GM19324 (cell line): ENCODE data around the gene SPHK1.

Experiments used
- ATAC-seq: cut with Tn5 transposase; IDR thresholded peaks from one replicate; pipeline ENCODE4 v1.9.1; 2021; ENCODE audit warnings: mild to moderate bottlenecking, moderate library complexity; ENCODE audit not compliant: unreplicated experiment, low FRiP score

The SPHK1 gene

DNA sequence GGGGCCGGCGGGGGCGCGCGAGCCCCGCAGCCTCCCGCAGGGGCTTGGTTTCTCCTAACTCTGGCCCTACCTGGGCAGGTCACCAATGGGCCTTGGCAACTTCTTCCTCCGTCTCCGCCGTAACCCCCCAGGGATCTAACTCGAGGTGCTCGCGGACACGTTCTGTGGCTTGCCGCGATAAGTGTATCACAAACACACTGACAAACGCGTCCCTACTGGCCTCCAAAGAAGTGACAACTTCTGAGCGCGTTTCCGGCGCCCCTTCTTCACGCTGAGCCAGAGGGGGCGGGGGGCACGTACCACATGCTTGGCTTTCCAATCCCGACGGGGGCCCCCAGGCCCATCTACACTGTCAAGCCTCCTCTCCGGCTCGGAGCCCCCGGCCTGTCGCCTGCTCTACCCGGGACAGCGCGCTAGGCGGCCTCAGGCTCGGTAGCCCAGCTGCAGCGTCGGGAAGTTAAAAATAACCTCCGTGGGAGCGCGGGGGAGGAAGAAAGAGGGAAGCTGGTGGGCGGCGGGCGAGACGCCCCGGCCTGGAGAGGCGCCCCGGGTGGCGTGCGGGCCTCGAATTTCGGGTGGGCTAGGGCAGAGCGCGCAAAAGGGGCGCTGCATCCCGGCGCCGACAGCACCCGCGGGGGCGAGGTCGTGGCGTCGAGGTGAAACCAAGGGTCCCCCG, 725 bp upstream of the SPHK1 start:
- peak; percentile 23 for ATAC-seq

DNA sequence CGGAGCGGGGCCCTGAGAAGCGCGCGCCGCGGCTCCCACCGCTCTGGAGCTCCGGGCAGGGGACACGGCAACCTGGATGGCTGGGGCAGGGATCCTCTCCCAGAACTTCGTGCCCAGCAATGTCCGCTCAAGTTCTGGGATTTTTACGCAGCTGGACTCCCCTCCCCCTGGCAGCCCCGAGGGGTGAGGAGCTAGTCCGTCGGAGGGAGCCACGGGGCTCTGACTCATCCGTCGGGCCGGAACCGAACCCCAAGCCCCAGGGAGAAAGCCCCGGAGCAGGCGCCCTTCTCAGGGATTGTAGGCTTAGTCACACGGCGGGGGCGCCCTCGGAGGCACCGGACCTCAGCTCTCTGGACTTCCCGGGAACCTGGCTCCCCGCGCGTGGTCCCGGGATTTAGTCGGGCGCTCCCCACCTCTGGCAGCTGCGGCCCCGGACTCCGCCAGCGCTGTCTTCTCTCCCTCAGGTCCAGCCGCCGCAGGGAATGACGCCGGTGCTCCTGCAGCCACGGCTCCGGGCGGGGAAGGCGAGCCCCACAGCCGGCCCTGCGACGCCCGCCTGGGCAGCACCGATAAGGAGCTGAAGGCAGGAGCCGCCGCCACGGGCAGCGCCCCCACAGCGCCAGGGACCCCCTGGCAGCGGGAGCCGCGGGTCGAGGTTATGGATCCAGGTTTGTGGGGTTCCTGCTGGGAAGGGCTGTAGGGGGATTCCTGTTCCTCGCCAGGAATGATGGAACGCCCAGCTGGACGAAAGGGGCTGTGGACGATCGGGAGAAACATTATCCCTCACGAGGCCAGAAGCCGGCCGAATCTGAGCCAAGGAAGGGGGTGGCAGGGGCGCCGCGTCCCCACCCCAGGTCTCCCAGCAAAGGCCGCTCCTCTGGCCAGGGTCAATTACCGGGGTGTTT, 830 bp downstream of the SPHK1 start:
- no peak for ATAC-seq

DNA sequence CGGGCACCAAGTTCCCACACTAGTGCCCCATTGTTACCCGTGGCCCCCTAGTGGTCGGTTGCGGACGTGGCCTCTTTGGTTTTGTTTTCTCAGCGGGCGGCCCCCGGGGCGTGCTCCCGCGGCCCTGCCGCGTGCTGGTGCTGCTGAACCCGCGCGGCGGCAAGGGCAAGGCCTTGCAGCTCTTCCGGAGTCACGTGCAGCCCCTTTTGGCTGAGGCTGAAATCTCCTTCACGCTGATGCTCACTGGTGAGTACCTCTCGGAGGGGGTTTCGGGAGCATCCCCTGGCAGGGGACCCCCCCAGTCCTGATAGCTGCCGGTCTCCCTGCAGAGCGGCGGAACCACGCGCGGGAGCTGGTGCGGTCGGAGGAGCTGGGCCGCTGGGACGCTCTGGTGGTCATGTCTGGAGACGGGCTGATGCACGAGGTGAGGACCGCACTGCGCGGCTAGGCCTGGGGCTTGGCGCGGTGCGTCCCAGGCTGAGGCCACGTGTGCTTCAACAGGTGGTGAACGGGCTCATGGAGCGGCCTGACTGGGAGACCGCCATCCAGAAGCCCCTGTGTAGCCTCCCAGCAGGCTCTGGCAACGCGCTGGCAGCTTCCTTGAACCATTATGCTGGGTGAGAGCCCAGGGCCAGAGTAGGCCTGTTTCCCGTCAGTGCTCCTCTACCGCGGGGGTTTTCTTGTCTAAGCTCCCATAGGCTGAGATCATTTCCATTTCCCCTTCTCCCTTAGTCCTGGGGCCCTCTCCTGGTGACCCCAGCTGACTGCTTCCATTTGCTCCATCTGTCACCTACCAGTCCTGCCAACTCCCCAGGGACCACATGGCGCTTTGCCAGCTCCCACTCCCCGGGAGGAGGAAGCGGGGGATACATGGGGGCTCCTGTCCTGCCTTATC, 1.7 kb downstream of the SPHK1 start:
- ATAC-seq, result no peak

DNA sequence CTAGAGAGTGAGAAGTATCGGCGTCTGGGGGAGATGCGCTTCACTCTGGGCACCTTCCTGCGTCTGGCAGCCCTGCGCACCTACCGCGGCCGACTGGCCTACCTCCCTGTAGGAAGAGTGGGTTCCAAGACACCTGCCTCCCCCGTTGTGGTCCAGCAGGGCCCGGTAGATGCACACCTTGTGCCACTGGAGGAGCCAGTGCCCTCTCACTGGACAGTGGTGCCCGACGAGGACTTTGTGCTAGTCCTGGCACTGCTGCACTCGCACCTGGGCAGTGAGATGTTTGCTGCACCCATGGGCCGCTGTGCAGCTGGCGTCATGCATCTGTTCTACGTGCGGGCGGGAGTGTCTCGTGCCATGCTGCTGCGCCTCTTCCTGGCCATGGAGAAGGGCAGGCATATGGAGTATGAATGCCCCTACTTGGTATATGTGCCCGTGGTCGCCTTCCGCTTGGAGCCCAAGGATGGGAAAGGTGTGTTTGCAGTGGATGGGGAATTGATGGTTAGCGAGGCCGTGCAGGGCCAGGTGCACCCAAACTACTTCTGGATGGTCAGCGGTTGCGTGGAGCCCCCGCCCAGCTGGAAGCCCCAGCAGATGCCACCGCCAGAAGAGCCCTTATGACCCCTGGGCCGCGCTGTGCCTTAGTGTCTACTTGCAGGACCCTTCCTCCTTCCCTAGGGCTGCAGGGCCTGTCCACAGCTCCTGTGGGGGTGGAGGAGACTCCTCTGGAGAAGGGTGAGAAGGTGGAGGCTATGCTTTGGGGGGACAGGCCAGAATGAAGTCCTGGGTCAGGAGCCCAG, 2.8 kb downstream of the SPHK1 start:
- no peak for ATAC-seq

DNA sequence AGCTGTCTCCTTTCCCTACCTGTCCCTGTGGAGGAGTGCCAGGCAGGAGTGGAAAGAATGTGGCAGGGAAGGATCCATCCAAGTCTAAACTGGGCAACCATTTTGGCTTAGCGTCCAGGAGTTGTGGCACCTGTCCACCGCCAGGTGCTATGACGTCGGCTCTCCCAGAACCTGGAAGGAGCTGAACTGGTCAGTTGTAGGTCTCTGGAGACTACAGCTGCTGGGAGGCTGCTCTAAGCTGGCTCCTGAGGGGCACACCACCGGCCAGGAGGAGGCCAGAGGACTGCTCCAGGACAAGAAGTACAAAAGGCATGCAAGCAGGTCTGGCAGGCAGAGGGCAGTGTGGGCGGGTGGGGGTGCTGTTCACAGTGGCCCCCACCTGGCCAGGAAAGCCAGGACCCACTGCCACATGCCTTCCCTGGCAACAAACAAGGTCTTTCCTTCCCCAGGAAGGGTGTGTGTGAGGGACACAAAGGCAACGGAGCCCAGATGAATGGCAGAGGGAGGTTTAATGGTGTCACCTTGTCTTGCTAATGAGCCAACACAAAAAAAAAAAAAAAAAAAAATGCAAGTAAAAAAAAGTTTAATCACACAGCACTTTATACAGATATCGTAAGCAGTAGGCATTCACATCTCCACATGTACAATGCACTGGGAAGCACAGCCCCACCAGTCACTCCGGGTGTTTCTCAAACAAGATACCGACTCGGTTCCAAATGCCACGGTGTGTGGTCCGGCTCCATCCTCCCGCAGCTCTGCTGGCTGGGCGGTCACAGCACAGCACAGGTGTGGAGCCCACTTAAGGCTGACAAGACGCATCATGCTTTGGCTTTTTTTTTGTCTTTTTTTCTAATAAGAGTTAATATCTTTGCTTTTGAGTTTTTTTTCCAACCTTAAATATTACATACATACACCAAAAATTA, 4.8 kb downstream of the SPHK1 start:
- no peak for ATAC-seq

DNA sequence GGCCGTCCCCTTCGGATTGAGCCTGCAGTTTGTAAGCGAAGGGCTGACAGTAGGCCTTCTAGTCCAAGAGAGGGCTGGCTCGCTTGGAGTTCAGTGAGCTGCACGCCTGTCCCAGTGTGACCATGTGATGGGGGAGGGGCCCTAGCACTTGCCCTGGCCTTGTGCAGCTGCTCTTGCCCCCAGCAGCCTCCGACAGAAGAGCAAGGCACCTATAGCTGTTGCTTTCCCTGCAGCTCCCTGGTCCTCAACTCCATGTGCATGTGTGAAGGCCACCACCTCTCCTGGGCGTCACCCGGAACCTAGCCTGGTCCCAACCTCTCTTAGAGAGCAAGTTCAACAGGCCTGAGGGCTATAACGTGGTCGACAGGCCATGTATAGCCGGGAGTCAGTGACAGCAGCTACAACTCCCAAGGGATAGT, 5.6 kb downstream of the SPHK1 start:
- ATAC-seq, result no peak

DNA sequence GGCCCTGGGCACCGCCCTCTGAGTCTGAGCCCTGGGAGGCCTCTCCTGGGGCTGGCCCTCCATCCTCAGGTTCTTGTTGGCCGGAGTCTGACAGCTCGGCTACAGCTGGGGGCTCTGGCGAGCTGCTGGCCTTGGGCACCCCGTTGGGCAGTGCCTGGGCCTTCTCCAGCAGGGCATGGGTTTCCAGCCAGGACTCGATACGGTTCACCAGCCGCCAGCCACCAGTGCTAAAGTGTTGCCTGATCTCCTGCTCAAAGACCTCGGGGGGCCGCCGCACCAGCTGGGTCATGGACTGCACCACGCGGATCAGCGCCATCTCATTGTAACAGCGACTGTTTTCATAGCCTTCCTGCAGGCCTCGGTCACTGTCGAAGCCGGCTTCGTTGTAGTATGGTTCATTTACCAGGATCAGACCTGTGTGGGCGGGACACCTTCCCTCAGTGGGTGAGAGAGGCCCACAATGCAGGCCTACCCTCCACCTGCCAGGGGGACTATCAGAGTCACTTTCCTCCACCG, 6.8 kb downstream of the SPHK1 start:
- no peak for ATAC-seq

DNA sequence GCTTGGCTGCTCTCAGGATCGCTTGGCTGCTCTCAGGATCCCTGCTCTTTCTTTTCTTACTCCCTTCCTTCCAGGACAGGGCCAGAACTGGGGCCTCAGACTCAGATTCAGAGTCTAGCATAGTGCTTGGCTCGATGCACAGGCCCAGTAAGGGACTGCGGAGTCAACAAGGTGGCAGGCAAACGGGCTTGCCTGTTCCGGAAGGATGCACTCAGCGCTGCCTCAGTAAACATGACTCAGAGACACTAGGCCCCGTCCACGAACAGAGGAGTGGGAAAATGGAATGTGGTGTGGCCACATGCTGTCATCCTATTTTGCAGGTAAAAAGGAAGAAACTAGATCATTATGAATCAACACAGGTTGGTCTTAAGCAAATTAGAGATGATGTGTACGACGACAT, 9.8 kb downstream of the SPHK1 start:
- no peak for ATAC-seq

DNA sequence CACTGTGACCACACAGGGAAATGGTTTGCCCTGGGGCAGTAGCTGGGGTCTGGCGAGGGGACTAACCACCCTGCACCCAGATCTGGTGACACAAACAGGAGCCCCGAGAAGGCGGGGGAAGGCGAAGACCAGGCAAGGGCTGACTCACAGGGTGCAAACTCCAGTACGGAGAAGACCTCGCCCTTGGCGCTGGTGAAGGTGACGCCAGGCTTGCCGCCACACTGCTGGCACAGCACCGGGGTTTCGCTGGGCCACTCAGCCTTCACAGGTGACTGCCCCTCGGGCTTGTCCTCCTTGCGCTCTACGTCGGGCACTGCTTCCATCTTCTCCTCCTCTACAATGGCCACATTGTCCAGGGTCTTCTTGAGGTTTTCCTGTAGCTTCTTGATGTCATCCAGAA, 11.6 kb downstream of the SPHK1 start:
- ATAC-seq, result no peak

DNA sequence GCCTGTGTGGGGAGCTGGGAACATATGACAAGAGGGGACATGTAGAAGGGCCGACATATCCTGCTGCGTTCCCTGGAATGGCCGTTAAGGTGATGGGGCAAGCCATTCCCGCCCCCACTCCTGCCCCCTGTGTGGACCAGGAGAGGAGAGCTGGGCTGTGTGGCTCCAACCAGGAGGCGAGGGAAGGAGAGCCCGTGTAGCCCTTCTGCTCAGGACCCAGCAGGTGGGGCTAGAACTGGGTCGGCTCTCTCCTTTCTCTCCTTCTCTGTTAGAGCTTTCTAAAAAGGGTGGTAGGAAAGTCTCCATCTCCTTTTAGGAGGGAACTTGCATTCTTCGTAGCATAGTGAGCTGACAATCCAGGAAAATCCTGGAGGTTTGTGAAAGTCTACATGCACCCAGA, 12.8 kb downstream of the SPHK1 start:
- no peak for ATAC-seq

DNA sequence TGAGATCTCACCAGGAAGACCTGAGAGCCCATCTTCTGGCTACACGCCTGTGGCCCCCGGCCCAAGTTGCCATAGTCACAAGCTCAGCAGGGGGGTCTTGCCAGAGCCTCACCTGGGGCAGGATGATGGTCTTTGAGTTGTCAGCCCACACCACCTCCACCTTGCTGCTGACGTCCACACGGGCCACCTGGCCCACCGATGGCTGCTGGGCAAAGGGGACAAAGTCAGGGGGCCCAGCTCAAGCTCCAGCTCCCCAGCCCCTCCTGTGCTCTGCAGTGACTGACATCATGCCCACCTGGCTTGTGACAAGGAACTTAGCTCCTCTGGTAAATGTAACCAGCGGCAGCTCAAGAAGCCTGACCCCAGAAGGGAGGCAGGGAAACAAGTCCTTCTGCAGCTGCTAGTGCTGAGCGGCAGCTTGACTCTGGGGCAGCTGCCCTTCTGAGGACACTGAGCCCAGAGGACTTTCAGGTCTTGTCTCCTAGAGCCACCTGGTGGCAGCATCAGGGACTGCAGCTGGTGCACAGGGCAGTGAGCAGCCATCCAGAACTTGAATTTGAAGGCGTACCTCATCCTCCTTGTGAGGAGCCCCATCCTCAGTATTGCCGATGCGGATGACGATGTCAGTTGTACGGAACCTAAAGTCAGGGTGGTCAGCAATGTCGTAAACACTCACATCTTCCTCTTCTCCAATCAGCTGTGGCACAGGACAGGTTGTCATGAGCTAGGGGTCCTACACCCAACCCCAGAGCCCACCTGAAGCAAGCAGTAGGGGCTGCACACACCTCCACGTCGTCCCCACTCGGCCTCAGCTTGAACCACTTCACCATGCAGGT, 13.5 kb downstream of the SPHK1 start:
- no peak for ATAC-seq

DNA sequence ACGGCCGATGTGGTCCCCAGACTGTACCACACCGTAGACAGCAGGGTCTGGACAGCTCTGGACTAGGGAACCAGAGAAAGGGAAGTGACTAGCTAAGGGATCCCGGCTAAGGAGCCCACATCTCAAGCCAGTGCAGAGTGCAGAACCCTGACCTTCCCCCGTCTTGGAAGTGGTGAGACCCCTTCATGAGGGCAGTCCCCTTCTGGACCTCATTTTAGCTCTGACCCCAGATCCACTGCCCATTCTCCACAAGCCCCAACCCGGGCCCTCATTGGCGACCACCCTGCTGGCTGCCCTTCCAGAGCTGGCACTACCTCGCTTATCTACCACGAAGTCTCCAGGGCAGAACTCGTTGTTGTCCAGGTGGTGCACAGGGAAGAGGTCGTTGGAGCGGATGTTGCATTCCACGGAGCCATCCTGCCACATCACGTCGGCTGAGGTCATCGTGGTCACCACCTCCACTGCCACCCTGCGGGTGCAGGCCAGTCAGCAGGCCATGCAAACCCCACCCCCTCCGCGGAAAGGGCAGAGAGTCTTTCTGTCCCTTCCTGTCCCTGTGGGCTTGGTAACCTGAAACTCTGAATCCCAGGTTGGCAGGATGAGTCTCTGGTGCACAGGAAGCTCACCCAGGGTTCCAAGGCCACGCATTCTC, 14.2 kb downstream of the SPHK1 start:
- no peak for ATAC-seq

DNA sequence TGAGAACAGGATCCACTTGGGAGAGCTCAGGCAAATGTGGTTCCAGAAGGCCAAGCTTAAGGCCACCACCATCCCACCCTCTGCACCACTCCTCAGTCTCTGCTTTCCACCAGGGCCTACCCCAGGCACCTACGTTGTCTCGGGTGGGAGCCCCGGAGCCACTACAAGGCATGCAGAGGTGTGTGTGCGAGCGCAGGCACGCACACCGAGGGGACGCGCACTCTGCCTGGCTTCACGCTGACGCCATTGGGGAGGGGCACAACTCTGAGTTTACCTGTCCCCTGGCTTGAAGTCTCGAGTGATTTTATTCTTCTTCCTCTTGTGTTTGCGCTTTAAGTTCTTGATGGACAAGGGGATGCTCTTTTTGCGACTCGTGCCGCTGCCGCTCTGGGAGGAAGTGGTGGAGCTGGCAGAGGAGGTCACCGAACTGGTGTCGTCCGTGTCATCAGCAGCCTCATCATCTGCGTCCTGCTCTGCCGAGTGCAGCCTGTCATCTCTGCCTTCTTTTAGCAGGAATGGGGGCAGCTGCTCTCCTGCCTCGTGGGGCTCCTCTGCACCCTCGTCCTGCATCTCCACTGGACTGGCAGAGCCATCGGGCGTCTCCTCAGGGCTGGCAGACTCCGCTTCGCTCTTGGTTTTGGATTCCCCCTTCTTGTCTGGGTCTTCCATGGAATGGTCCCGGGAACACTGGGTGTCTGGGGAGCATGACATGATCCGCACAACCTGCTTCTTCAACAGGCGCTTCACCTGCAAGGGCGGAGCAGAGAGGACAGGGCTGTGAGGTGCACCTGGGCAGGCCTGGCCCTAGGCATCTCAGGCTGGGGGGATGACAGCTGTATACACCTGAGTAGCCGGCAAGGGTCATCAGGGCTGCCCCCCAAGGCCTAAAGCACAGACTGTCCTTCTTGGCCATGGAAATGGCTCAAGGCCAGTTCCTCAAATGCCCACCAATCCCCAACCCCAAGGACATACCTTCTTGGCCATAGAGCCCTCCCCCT, 15.1 kb downstream of the SPHK1 start:
- no peak for ATAC-seq

DNA sequence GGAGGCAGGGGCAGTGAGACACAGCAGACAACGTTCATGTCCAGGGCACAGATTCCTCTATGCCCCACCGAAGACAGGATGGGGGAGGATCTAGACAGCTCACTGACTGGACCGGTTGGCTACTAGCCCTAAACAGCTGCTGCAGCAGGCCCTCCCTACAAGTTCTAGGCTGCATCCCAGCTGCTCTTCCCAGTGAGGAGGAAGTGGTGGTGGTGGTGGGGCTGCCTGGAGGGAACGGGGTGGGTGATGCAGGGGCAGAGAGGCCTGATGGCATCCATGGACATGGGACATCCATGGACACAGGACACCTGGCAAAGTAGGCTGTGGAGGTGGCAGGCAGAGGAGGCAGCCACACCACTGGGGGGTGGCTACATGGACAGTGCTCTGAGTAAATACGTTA, 18.3 kb downstream of the SPHK1 start:
- no peak for ATAC-seq

DNA sequence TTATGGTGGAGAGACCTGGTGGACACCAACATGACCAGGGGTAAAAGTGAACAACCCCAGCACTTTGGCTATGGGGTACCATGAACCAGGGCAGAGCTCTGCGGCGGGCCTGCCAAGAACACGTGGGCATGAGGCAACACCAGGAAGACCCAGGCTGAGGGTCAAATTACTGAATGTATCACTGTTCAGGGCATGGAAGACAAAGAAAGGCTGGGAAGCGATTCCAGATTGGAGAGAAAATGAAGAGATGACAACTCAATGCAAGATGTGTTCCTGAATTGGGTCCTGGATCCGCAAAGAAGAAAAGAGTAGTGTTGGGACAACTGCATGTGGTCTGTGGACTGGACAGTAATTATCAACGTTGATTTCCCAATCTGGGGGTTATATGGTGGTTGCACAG, 19.8 kb downstream of the SPHK1 start:
- ATAC-seq, result no peak

DNA sequence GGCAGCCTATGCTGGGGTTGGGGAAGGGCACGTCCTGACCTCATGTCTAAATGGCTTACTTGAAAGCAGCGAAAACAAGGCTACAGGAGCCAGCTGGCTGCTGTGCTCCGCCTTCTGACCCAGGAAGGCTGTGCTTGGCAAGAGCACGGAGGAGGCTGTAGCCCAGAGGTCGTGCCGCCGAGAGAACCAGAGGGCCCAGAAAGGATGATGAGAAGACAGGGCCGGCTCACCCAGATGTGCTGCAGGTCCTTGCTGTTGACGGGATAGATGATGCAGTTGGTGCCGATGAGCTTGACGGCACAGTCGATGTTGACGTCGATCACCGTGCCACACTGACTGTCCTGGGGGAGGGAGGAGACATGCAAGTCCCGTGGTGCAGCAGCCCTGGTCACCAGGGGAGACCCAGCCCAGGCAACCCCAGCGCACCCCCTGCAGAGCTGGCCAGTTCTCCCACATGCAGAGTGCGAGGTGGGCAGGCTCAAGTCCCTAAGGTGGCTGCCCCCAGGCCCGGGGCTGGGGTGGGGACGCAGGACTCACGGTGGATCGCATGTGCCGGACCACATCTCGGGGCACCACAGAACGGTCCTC, 20.7 kb downstream of the SPHK1 start:
- no peak for ATAC-seq
